Fibroblast of lung (primary cell): Measurements from ENCODE around the gene FLT3.

Experiments used
- CTCF ChIP-seq, 2 donors: IDR thresholded peaks in 1 of 2; conservative IDR thresholded peaks in 1 of 2; 1 replicate in 1 of 2; 2 replicates in 1 of 2; pipeline ENCODE4 v1.5.1; 2011 to 2012; ENCODE audit warnings: low read length in 2 of 2, control low read depth in 1 of 2, inconsistent platforms in 1 of 2, low read depth in 1 of 2, mild to moderate bottlenecking in 1 of 2
- EZH2 ChIP-seq: IDR thresholded peaks from 2 replicates; pipeline ENCODE4 v1.5.1; 2012; ENCODE audit warnings: low read length, control low read depth, mild to moderate bottlenecking; ENCODE audit errors: missing control alignments

GRCh38 chr13:28001837-28002473 lies 98.4 kb downstream of the FLT3 start:
- TF ChIP-seq CTCF (conservative IDR thresholded peaks at IDR 0.05 in 1 of 2, IDR thresholded peaks at IDR 0.05 in 1 of 2; ENCODE audit: low read depth in 1 of 2, low read length in 2 of 2) = no peak
- no peak for TF ChIP-seq EZH2
